Neural progenitor cell (in vitro differentiated cells): ENCODE results near the gene OR52A1. TPM values are rescaled to one million over a fixed set of nuclear protein-coding genes. Genes with fewer than 3 reads are reported as not detected.

Source experiments
- DNase-seq: peaks from one replicate; pipeline ENCODE4 v3.0.0-alpha.2; 2016; ENCODE audit warnings: low spot score
- H2AFZ ChIP-seq: fragments of 200-600 bp; sonication (generic); replicated peaks from 2 replicates; pipeline ENCODE4 v1.6.1; 2016; ENCODE audit warnings: antibody characterized with exemption
- H3F3A ChIP-seq: fragments of 200-600 bp; sonication (generic); 2 replicates; pipeline ENCODE4 v1.6.1; 2016; ENCODE audit warnings: antibody characterized with exemption, low read depth
- H3K27ac ChIP-seq: fragments of 200-600 bp; sonication (generic); 2 replicates; pipeline ENCODE4 v1.5.1; 2016; ENCODE audit warnings: mild to moderate bottlenecking
- H3K27me3 ChIP-seq: fragments of 200-600 bp; sonication (generic); 2 replicates; pipeline ENCODE4 v1.6.1; 2016; ENCODE audit warnings: mild to moderate bottlenecking, moderate library complexity
- H3K36me3 ChIP-seq: fragments of 200-600 bp; sonication (generic); 2 replicates; pipeline ENCODE4 v1.5.1; 2016
- H3K4me1 ChIP-seq: fragments of 200-600 bp; sonication (generic); 2 replicates; pipeline ENCODE4 v1.6.1; 2016; ENCODE audit warnings: mixed run types
- H3K4me2 ChIP-seq: fragments of 200-600 bp; sonication (generic); 2 replicates; pipeline ENCODE4 v1.6.1; 2016
- H3K4me3 ChIP-seq: fragments of 200-600 bp; sonication (generic); 2 replicates; pipeline ENCODE4 v1.5.1; 2016
- H3K79me2 ChIP-seq: fragments of 200-600 bp; sonication (generic); 2 replicates; pipeline ENCODE4 v1.6.1; 2016; ENCODE audit warnings: low read depth
- H3K9ac ChIP-seq: fragments of 200-600 bp; sonication (generic); 2 replicates; pipeline ENCODE4 v1.6.1; 2016
- H3K9me3 ChIP-seq: fragments of 200-600 bp; sonication (generic); 2 replicates; pipeline ENCODE4 v1.5.1; 2016; ENCODE audit warnings: low read depth
- H4K20me1 ChIP-seq: fragments of 200-600 bp; sonication (generic); 2 replicates; pipeline ENCODE4 v1.6.1; 2016; ENCODE audit warnings: low read depth
- H3K27ac Mint-ChIP-seq: 3 replicates; pipeline ENCODE4 v1.8.0; 2021; ENCODE audit warnings: mixed read lengths
- H3K27me3 Mint-ChIP-seq: 2 replicates; pipeline ENCODE4 v1.8.0; 2022; ENCODE audit warnings: low read depth, mild to moderate bottlenecking, inconsistent platforms, moderate library complexity, mixed read lengths; ENCODE audit not compliant: insufficient read depth
- H3K36me3 Mint-ChIP-seq: 3 replicates; pipeline ENCODE4 v1.8.0; 2021; ENCODE audit warnings: mixed read lengths
- H3K4me1 Mint-ChIP-seq: 3 replicates; pipeline ENCODE4 v1.8.0; 2021; ENCODE audit warnings: mixed read lengths
- H3K4me3 Mint-ChIP-seq: 3 replicates; pipeline ENCODE4 v1.8.0; 2021; ENCODE audit warnings: mild to moderate bottlenecking, moderate library complexity, mixed read lengths
- H3K9me3 Mint-ChIP-seq: 3 replicates; pipeline ENCODE4 v1.8.0; 2020; ENCODE audit warnings: mixed read lengths
- CTCF ChIP-seq: fragments of 200-600 bp; sonication (generic); IDR thresholded peaks from 2 replicates; pipeline ENCODE4 v1.5.1; 2017; ENCODE audit warnings: antibody characterized with exemption, mild to moderate bottlenecking
- EZH2 ChIP-seq: fragments of 200-600 bp; sonication (generic); IDR thresholded peaks from 2 replicates; pipeline ENCODE4 v1.6.1; 2017; ENCODE audit warnings: antibody characterized with exemption, mild to moderate bottlenecking, moderate library complexity
- EZH2phosphoT487 ChIP-seq: fragments of 200-600 bp; sonication (generic); IDR thresholded peaks from 2 replicates; pipeline ENCODE4 v1.6.1; 2017; ENCODE audit warnings: antibody characterized with exemption
- total RNA-seq: library from RNA; depleted of rRNA; stranded (reverse); fragments of >200 nt; gene quantifications from 2 replicates; pipeline ENCODE4 v1.2.3, GENCODE V29; 2015; ENCODE audit warnings: low replicate concordance

The OR52A1 gene
- total RNA-seq, 1 donor from 2014 or later = not detected

GRCh38 chr11:5123802-5124521 is 30.6 kb downstream of the OR52A1 start:
- no peak overlapping the region for H3K4me3 ChIP-seq
- no peaks in the 10 kb centered on the region for H3K4me1 Mint-ChIP-seq
- H3F3A ChIP-seq = no peaks in the 10 kb centered on the region
- TF ChIP-seq CTCF (peak; percentile 96), EZH2 (no peak), EZH2phosphoT487 (no peak)
- H3K4me1 ChIP-seq = no peaks in the 10 kb centered on the region
- no peaks in the 10 kb centered on the region for H4K20me1 ChIP-seq
- peak; percentile 79 for DNase-seq
- no peak overlapping the region for H3K27ac ChIP-seq
- no peak overlapping the region for H3K9ac ChIP-seq
- no peak overlapping the region for H3K4me2 ChIP-seq
- no peak overlapping the region for H3K4me3 Mint-ChIP-seq
- no peaks in the 10 kb centered on the region for H3K9me3 Mint-ChIP-seq
- H3K9me3 ChIP-seq = no peaks in the 10 kb centered on the region
- no peaks in the 10 kb centered on the region for H3K27me3 ChIP-seq
- H3K27ac Mint-ChIP-seq = no peak overlapping the region
- no peaks in the 10 kb centered on the region for H3K36me3 ChIP-seq
- H3K79me2 ChIP-seq = no peaks in the 10 kb centered on the region
- no peaks in the 10 kb centered on the region for H3K27me3 Mint-ChIP-seq
- H3K36me3 Mint-ChIP-seq = no peaks in the 10 kb centered on the region
- H2AFZ ChIP-seq = peak overlapping the region; percentile 97

- no peak overlapping the region for H3K27ac ChIP-seq
- no peak overlapping the region for H3K4me3 ChIP-seq
- H3K9me3 ChIP-seq = no peaks in the 10 kb centered on the region
- no peaks in the 10 kb centered on the region for H4K20me1 ChIP-seq
- Mint-ChIP-seq H3K9me3 (peaks cover 2% of the 10 kb centered on the region), H3K27me3 (no peaks in the 10 kb centered on the region), H3K4me3 (no peak overlapping the region), H3K4me1 (no peaks in the 10 kb centered on the region), H3K27ac (no peak overlapping the region), H3K36me3 (no peaks in the 10 kb centered on the region)
- H3K27me3 ChIP-seq = no peaks in the 10 kb centered on the region
- no peak for DNase-seq
- H3K36me3 ChIP-seq = no peaks in the 10 kb centered on the region
- H3F3A ChIP-seq = no peaks in the 10 kb centered on the region
- H2AFZ ChIP-seq = no peak overlapping the region
- H3K79me2 ChIP-seq = no peaks in the 10 kb centered on the region
- H3K4me1 ChIP-seq = no peaks in the 10 kb centered on the region
- TF ChIP-seq EZH2 (no peak), EZH2phosphoT487 (no peak), CTCF (no peak)
- H3K4me2 ChIP-seq = no peak overlapping the region
- H3K9ac ChIP-seq = no peak overlapping the region
Measured at GRCh38 chr11:5118893-5119292, 35.7 kb downstream of the OR52A1 start.

- Histone ChIP-seq H3K9ac (no peak overlapping the region), H2AFZ (no peak overlapping the region), H3F3A (no peaks in the 10 kb centered on the region), H3K9me3 (no peaks in the 10 kb centered on the region), H3K4me1 (no peaks in the 10 kb centered on the region), H3K4me2 (no peak overlapping the region), H3K27me3 (no peaks in the 10 kb centered on the region), H3K27ac (no peak overlapping the region), H4K20me1 (no peaks in the 10 kb centered on the region), H3K4me3 (no peak overlapping the region), H3K79me2 (no peaks in the 10 kb centered on the region), H3K36me3 (no peaks in the 10 kb centered on the region)
- no peak overlapping the region for H3K4me3 Mint-ChIP-seq
- no peak for TF ChIP-seq CTCF
- TF ChIP-seq EZH2phosphoT487 = no peak
- TF ChIP-seq EZH2 = no peak
- no peak overlapping the region for H3K27ac Mint-ChIP-seq
- H3K9me3 Mint-ChIP-seq = peaks cover 2% of the 10 kb centered on the region
- no peaks in the 10 kb centered on the region for H3K27me3 Mint-ChIP-seq
- H3K36me3 Mint-ChIP-seq = no peaks in the 10 kb centered on the region
- DNase-seq = no peak
- H3K4me1 Mint-ChIP-seq = no peaks in the 10 kb centered on the region
Measured at GRCh38 chr11:5117588-5117987, 37.0 kb downstream of the OR52A1 start.
